Activated T-cell treated with anti-CD3 and anti-CD28 coated beads for 24 hours (primary cell): ENCODE measurements around the gene GRK5.

Experiments used
- DNase-seq: peaks from one replicate; pipeline ENCODE4 v3.0.0-alpha.2; 2020; ENCODE audit warnings: low read depth

Gene GRK5

DNA sequence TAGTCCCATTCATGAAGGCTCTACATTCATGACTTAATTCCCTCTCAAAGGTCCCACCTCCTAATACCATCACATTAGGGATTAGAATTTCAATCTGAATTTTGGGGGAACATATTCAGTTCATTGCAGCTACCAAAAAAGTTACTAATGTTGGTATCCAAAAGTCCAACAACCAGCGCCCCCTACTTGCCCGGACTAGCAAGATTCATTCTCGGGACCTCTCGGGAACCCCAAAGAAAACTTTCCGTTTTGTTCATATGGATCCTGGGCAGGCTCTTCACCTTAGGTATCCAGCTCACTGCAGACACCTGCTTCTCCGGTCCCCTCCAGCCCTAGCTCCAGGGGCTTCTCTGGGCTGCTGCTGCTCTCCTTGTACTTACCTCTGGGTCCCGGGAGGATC is 8.9 kb upstream of the GRK5 start:
- DNase-seq, result no peak

GRCh38 chr10:119199231-119199992 is 8.0 kb upstream of the GRK5 start:
- DNase-seq, result no peak

- no peak for DNase-seq
These were observed 6.1 kb upstream of the GRK5 start for GRCh38 chr10:119201233-119201632.

GRCh38 chr10:119203006-119203405 is 4.4 kb upstream of the GRK5 start:
- no peak for DNase-seq

- no peak for DNase-seq
These were observed 1.3 kb upstream of the GRK5 start for GRCh38 chr10:119205894-119206602.

GRCh38 chr10:119206603-119207365 is 587 bp upstream of the GRK5 start:
- DNase-seq, result peak; percentile 64

DNA sequence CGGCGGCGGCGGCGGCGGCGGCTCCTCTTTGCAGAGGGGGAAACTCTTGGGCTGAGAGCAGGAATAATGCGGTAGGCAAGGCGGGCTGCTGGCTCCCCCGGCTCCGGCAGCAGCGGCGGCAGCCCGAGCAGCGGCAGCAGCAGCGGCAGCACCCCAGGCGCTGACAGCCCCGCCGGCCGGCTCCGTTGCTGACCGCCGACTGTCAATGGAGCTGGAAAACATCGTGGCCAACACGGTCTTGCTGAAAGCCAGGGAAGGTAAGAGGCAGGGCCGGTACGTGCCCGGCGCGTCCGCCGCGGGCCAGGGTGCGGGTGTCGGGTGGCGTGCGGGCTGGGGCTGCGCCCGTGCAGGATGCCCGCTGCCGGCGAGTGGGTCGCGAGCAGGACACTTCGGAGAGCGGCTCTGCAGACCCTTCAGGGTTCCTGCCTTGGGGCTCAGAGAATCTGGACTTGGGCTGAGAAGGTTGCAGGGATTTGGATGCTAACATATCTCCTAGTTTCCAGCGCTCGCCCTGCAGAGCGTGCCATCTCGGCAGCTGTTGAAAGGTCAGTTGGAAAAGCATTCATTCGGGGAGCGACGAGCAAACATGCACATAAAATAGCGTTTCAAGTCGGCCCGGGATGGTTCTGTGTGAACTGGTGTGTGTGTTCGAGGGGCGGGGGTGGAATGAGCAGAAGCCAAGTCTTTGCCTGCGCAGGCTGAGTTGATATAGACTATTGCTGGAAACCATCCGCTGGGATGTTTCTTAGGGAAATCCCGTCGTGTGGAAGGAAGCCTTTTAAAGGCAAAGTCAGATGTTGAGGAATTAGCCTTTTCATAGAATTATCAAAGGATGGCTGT is 562 bp downstream of the GRK5 start:
- DNase-seq, result no peak

DNA sequence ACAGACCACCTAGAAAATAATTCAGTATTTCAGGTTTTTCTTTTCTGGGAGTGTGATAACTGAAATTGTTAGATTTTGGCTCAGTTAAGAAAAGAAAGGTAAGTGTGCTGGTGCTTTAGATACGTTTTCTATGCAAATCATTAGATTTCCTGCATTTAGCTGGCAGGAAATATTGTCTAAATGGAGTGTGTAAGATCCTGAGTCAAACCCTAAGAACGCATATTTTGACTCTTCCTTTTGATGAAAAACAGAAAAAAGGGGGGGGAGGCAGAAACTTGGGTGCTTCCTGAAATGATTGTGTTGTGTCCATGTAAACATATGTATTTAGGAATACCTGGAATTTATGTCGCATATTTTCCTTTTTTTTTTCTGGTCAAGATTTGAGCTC is 1.2 kb downstream of the GRK5 start:
- no peak for DNase-seq

GRCh38 chr10:119209035-119209735 is 1.8 kb downstream of the GRK5 start:
- no peak for DNase-seq

DNA sequence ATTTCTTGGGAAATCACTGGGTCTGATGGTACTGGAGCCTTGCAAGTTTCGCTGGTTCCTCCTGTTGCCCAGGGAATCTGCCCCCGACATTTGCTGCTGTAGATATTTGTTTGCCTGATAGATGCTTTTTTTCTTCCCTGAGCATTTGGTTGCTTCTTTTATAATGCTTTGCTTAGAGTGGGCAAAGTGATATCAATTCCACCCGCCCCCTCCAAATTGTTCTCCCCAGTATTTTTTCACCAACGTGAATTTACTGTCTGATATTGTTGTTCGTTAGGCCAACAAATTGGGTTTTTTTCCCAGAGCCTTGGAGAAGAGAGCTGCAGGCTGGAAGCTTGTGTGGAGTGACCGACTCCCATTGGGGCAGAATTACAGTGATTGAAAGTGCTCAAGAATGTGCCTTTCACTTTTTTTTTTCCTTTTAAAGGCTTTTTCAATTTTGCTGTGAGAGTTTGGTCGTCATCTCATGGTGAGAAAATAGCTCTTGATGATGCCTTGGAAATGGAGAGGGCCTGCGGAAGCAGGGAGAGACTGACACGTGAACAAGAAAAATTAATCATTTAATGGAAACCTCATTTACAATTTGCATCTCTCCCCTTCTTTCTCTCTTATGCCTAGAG is 2.5 kb downstream of the GRK5 start:
- DNase-seq, result no peak

- DNase-seq, result no peak
These were observed 3.3 kb downstream of the GRK5 start for GRCh38 chr10:119210633-119211032.

- no peak for DNase-seq
These were observed 3.8 kb downstream of the GRK5 start for GRCh38 chr10:119211176-119211575.

DNA sequence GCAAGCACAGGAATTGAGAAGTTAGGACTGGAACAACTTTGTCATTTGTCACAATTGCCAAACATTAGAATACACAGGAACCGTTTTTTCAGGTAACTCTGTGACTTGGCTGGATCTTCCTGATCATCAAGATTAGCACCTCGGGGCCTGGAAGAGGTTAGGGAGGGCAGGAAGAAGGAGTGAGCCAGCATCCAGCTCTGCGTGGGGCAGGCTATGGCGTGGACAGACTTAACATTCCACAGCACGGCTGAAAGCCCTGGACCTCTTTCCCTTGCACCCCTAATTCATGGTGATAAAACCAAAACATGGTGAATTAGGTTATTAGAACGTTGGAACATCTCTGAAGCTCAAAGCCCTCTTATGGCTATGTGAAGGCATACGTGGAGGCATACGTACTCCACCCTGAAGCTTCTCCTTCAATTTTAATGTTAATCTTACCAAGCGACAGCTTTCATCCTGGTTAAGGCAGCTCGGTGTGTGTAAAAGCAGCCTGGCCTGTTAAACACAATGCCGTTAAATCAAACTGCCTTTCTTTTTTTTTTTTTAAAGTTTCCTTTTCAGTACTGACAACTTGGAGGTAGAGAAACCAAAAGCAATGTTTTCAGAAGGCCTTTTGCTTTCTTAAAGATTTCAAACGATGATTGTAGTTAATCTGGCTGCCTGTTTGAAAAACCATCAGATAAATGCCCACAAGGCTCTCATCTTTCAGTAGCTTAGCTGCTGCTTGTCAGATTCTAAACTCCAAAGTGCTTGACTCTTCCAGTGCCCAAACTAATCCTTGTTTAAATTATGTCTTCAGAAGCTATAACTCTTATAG is 4.5 kb downstream of the GRK5 start:
- DNase-seq, result no peak

DNA sequence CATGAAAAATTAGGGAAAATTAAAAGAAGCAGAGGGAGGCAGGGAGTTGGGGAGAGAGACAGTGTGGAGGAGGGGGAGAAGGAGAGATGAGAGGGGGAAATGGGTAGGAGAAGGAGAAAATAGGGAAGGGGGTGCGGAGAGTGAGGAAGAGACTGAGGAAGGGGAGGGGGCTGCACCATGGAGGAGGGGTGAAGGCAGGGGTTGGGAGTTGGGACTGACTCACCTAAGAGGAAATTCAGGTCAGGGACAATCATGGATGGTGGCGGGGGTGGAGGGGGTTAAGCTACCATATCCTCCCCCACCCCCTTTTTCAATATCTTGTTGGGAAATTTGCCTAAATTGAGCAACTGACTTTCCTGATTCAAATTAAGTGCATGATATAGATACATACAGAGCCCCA is 8.0 kb downstream of the GRK5 start:
- no peak for DNase-seq

GRCh38 chr10:119216127-119216526 is 8.8 kb downstream of the GRK5 start:
- DNase-seq, result no peak

- no peak for DNase-seq
These were observed 10.0 kb downstream of the GRK5 start for GRCh38 chr10:119217401-119217800.

- no peak for DNase-seq
These were observed 10.7 kb downstream of the GRK5 start for GRCh38 chr10:119217991-119218490.

- DNase-seq, result no peak
These were observed 12.5 kb downstream of the GRK5 start for GRCh38 chr10:119219871-119220270.

DNA sequence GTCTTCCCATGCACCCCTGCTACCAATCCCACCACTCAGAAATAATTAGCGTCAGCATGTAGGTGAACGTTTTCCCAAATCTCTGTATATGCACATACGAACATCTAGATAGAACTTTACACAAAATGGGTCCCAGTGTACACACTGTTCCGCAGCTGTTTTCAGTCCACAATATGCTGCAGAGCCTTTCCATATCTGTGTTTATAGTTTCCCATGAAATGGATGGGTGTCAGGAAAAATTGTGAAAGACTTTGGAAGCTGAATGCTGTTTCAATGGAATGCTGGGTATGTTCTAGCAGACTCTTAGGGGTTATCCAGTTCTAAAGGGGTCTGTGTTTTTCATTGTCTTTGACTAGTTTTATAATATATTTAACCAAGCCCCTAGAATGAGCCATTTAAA is 13.8 kb downstream of the GRK5 start:
- no peak for DNase-seq

GRCh38 chr10:119221666-119222065 is 14.3 kb downstream of the GRK5 start:
- no peak for DNase-seq
